ENCODE data around the gene RAB13. TPM values are rescaled to one million over a fixed set of nuclear protein-coding genes. Genes with fewer than 3 reads are reported as not detected.
A peak's percentile ranks its signal among the peaks of the same experiment; 100 is the strongest.

Gene RAB13
- polyA plus RNA-seq, 1 experiment, result 250 TPM

DNA sequence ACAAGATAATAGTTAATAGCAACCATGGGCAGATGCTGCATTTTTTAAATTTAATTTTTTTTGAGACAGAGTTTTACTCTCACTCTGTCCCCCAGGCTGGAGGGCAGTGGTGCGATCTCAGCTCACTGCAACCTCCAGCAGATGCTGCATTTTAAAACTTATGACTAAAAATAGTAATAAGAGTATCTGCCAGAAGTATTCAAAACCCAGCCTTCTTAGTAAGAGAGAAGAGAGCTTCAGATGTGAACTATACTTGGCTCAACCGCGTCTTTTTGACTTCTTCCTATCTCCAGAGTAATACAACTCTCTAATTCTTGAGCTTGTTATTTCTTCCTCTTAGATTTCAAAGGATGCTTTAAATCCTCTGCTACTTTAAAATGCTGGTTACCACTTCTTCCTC is 9.1 kb upstream of the RAB13 start:
- no peaks in the 10 kb centered on the region for H3K9me3 ChIP-seq (ENCODE audit: control insufficient read depth, insufficient read depth, low read length)
- DNase-seq (ENCODE audit: low read depth, low spot score), result no peak
- ChIA-PET CTCF (interaction anchor here (1.2 kb wide), 1 partner anchor 171 kb away, joined by 3 read pairs; no protein-coding TSS in a partner anchor), POLR2A (interaction anchor here (0.6 to 1.2 kb wide), 2 partner anchors 18 to 275 kb away, joined by 3 to 6 read pairs; partner anchors contain the start of gene JTB)
- no peaks in the 10 kb centered on the region for H3K27me3 ChIP-seq (ENCODE audit: control insufficient read depth, insufficient read depth, low read length)
- TF ChIP-seq, protein P1, sequence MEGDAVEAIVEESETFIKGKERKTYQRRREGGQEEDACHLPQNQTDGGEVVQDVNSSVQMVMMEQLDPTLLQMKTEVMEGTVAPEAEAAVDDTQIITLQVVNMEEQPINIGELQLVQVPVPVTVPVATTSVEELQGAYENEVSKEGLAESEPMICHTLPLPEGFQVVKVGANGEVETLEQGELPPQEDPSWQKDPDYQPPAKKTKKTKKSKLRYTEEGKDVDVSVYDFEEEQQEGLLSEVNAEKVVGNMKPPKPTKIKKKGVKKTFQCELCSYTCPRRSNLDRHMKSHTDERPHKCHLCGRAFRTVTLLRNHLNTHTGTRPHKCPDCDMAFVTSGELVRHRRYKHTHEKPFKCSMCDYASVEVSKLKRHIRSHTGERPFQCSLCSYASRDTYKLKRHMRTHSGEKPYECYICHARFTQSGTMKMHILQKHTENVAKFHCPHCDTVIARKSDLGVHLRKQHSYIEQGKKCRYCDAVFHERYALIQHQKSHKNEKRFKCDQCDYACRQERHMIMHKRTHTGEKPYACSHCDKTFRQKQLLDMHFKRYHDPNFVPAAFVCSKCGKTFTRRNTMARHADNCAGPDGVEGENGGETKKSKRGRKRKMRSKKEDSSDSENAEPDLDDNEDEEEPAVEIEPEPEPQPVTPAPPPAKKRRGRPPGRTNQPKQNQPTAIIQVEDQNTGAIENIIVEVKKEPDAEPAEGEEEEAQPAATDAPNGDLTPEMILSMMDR (IDR thresholded peaks at IDR 0.05; ENCODE audit: low read depth, low read length), result no peak
- H3K4me3 ChIP-seq (ENCODE audit: low read depth, low read length), result no peak overlapping the region
- no peak overlapping the region for H3K27ac ChIP-seq (ENCODE audit: low read depth, low read length)

DNA sequence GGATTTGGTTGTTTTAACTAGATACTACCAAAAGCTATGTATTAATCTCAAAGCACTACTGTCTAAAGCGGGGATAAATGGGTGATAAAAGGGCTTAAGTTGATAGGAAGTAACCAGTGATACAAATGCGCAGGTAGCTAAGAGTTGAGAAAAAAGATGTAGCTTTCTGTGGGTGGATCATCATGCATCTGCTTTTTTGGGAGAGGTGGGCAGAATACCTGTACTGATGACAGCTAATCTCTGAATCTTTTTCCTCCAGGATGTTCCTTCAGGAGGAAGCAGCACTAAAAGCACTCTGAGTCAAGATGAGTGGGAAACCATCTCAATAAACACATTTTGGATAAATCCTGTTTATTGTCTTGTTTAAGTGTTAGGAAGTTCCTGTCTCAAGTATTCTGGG is 5.7 kb upstream of the RAB13 start:
- TF ChIP-seq, protein P1 (IDR thresholded peaks at IDR 0.05; ENCODE audit: low read depth, low read length), result no peak
- ChIA-PET POLR2A (interaction anchor here (2.3 kb wide), 1 partner anchor 229 kb away, joined by 20 read pairs; the partner anchor contains the start of gene UBAP2L), CTCF (interaction anchor here (0.6 kb wide), 1 partner anchor 358 kb away, joined by 3 read pairs; the partner anchor contains the start of gene CHTOP)
- DNase-seq (ENCODE audit: low read depth, low spot score), result no peak
- Histone ChIP-seq H3K27ac (ENCODE audit: low read depth, low read length) (no peak overlapping the region), H3K4me3 (ENCODE audit: low read depth, low read length) (peak overlapping the region; percentile 88), H3K27me3 (ENCODE audit: control insufficient read depth, insufficient read depth, low read length) (no peaks in the 10 kb centered on the region), H3K9me3 (ENCODE audit: control insufficient read depth, insufficient read depth, low read length) (no peaks in the 10 kb centered on the region; the same call in 1 of the 2 replicates)

DNA sequence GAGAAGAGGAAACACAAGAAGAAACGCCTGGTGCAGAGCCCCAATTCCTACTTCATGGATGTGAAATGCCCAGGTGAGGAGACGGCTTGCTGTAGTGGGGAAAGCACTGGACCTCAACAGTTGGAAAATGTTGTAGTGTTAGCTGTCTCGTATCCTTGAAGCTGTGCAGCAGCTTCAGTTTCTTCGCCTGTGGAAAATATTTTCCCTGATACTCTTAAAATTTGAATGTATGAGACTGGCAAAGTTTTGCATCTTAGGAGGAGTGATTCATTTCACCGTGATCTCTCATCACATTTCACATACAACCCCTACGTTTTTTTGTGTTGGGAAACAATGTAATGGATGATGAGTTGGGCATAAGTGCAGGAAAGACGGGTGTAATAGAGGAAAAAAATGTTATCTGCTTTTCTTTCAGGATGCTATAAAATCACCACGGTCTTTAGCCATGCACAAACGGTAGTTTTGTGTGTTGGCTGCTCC is 5.1 kb upstream of the RAB13 start:
- DNase-seq (ENCODE audit: low read depth, low spot score), result no peak
- peak overlapping the region; percentile 83 for H3K27ac ChIP-seq (ENCODE audit: low read depth, low read length)
- ChIA-PET CTCF (interaction anchor here (0.6 to 1.5 kb wide), 2 partner anchors 24 to 358 kb away, joined by 3 to 5 read pairs; partner anchors contain the start of genes CHTOP and CREB3L4), POLR2A (interaction anchor here (0.6 to 2.3 kb wide), 12 partner anchors 8 to 423 kb away, joined by 3 to 35 read pairs (median 12); partner anchors contain the start of genes CREB3L4, DENND4B, JTB and NUP210L)
- no peaks in the 10 kb centered on the region for H3K27me3 ChIP-seq (ENCODE audit: control insufficient read depth, insufficient read depth, low read length)
- no peaks in the 10 kb centered on the region; the same call in 1 of the 2 replicates for H3K9me3 ChIP-seq (ENCODE audit: control insufficient read depth, insufficient read depth, low read length)
- H3K4me3 ChIP-seq (ENCODE audit: low read depth, low read length), result peak overlapping the region; percentile 88
- TF ChIP-seq, protein P1 (IDR thresholded peaks at IDR 0.05; ENCODE audit: low read depth, low read length), result no peak

- ChIA-PET CTCF (interaction anchor here (1.5 kb wide), 1 partner anchor 23 kb away, joined by 5 read pairs; the partner anchor contains the start of gene CREB3L4), POLR2A (interaction anchor here (0.5 to 2.3 kb wide), 49 partner anchors 9 to 456 kb away, joined by 3 to 35 read pairs (median 5); partner anchors contain the start of genes CREB3L4, CRTC2, DENND4B and INTS3)
- H3K9me3 ChIP-seq (ENCODE audit: control insufficient read depth, insufficient read depth, low read length), result no peaks in the 10 kb centered on the region; the same call in 1 of the 2 replicates
- H3K27ac ChIP-seq (ENCODE audit: low read depth, low read length), result peak within 1 kb of the TSS; percentile 83
- TF ChIP-seq, protein P1 (IDR thresholded peaks at IDR 0.05; ENCODE audit: low read depth, low read length), result no peak
- peak within 1 kb of the TSS; percentile 88 for H3K4me3 ChIP-seq (ENCODE audit: low read depth, low read length)
- H3K27me3 ChIP-seq (ENCODE audit: control insufficient read depth, insufficient read depth, low read length), result no peaks in the 10 kb centered on the region
- peak; percentile 96 for DNase-seq (ENCODE audit: low read depth, low spot score)
These were observed 4.5 kb upstream of the RAB13 start, which contains the start of gene RPS27 for GRCh38 chr1:153990468-153991150. RPS27 (plus strand) TSS chr1:153990762; CDS start chr1:153990797, 35 bp downstream.

Measured in AG04450 (cell line).